HEK293 (cell line): ENCODE results near the gene BRSK1.

ENCODE experiments used
- CTCF ChIA-PET: fragments of 350-600 bp; formaldehyde crosslinking; extraction: SDS; loops from one replicate; lab custom pipeline; 2021; ENCODE audit warnings: antibody characterized with exemption; lab: Yijun Ruan, JAX
- POLR2A ChIA-PET: fragments of 300-600 bp; formaldehyde crosslinking; extraction: SDS; loops from one replicate; lab custom pipeline; 2020; ENCODE audit warnings: antibody characterized with exemption, inconsistent platforms; lab: Yijun Ruan, JAX
- H3K27ac ChIP-seq: fragments of 200-500 bp; sonication (Bioruptor generic); 2 replicates; pipeline ENCODE4 v1.5.1; 2014; ENCODE audit warnings: low read depth, low read length, control low read depth, inconsistent platforms; ENCODE audit errors: extremely low read depth
- H3K36me3 ChIP-seq, 2 experiments: fragments of 200-500 bp in 1 of 2; sonication (Bioruptor generic) in 1 of 2; 1 replicate in 1 of 2; 2 replicates in 1 of 2; pipeline ENCODE4 v1.5.1; 2014 to 2017; ENCODE audit warnings: inconsistent platforms in 2 of 2, low read length in 2 of 2; ENCODE audit not compliant: control insufficient read depth in 2 of 2, insufficient read depth in 1 of 2
- H3K4me1 ChIP-seq: fragments of 200-500 bp; sonication (Bioruptor generic); 2 replicates; pipeline ENCODE4 v1.5.1; 2014; ENCODE audit warnings: mild to moderate bottlenecking, low read length, inconsistent platforms; ENCODE audit not compliant: control insufficient read depth, insufficient read depth
- H3K4me3 ChIP-seq: 2 replicates; pipeline ENCODE4 v1.5.1; 2011; ENCODE audit warnings: low read depth, mild to moderate bottlenecking, control low read depth, low read length, moderate library complexity
- H3K9me3 ChIP-seq: fragments of 200-500 bp; sonication (Bioruptor generic); 2 replicates; pipeline ENCODE4 v1.5.1; 2014; ENCODE audit warnings: low read depth, low read length, inconsistent platforms; ENCODE audit not compliant: control insufficient read depth, insufficient read depth
- BCL11A ChIP-seq: fragments of 450-650 bp; formaldehyde crosslinking; IDR thresholded peaks from 2 replicates; pipeline ENCODE4 v1.5.1; 2016; ENCODE audit warnings: low read depth, missing biosample characterization, missing genetic modification characterization
- SCRT2 ChIP-seq: fragments of 450-650 bp; formaldehyde crosslinking; IDR thresholded peaks from 2 replicates; pipeline ENCODE4 v1.5.1; 2016; ENCODE audit warnings: missing biosample characterization, missing genetic modification characterization
- ZBTB48 ChIP-seq: fragments of 450-650 bp; formaldehyde crosslinking; IDR thresholded peaks from 2 replicates; pipeline ENCODE4 v1.5.1; 2016; ENCODE audit warnings: missing biosample characterization, missing genetic modification characterization
- ZNF169 ChIP-seq: fragments of 450-650 bp; formaldehyde crosslinking; IDR thresholded peaks from 2 replicates; pipeline ENCODE4 v1.5.1; 2016; ENCODE audit warnings: missing biosample characterization, missing genetic modification characterization
- ZNF311 ChIP-seq: fragments of 450-650 bp; formaldehyde crosslinking; IDR thresholded peaks from 2 replicates; pipeline ENCODE4 v1.5.1; 2017; ENCODE audit warnings: missing biosample characterization, missing genetic modification characterization, borderline replicate concordance
- ZNF354C ChIP-seq: fragments of 450-650 bp; formaldehyde crosslinking; IDR thresholded peaks from 2 replicates; pipeline ENCODE4 v1.5.1; 2016; ENCODE audit warnings: missing biosample characterization, missing genetic modification characterization, low read depth, borderline replicate concordance
- ZNF521 ChIP-seq: fragments of 450-650 bp; formaldehyde crosslinking; IDR thresholded peaks from 2 replicates; pipeline ENCODE4 v1.5.1; 2017; ENCODE audit warnings: missing biosample characterization, mild to moderate bottlenecking, missing genetic modification characterization
- ZNF548 ChIP-seq: fragments of 450-650 bp; formaldehyde crosslinking; IDR thresholded peaks from 2 replicates; pipeline ENCODE4 v1.5.1; 2016; ENCODE audit warnings: missing biosample characterization, missing genetic modification characterization
- ZNF623 ChIP-seq: fragments of 450-650 bp; formaldehyde crosslinking; IDR thresholded peaks from 2 replicates; pipeline ENCODE4 v1.5.1; 2016; ENCODE audit warnings: missing biosample characterization, missing genetic modification characterization
- ZNF626 ChIP-seq: fragments of 450-650 bp; sonication (Bioruptor Pico); formaldehyde crosslinking; IDR thresholded peaks from 2 replicates; pipeline ENCODE4 v1.5.1; 2018; ENCODE audit warnings: missing biosample characterization, missing genetic modification characterization, inconsistent platforms
- ZNF785 ChIP-seq: fragments of 450-650 bp; formaldehyde crosslinking; IDR thresholded peaks from 2 replicates; pipeline ENCODE4 v1.5.1; 2016; ENCODE audit warnings: missing biosample characterization, missing genetic modification characterization
- ZNF837 ChIP-seq: fragments of 450-650 bp; formaldehyde crosslinking; IDR thresholded peaks from 2 replicates; pipeline ENCODE4 v1.5.1; 2016; ENCODE audit warnings: missing biosample characterization, missing genetic modification characterization
- TF ChIP-seq, protein P1 (sequence below): fragments of 450-650 bp; formaldehyde crosslinking; IDR thresholded peaks from 2 replicates; pipeline ENCODE4 v1.5.1; 2016; ENCODE audit warnings: missing biosample characterization, missing genetic modification characterization
- TF ChIP-seq, protein P2 (sequence below): IDR thresholded peaks from 2 replicates; pipeline ENCODE4 v1.6.1; 2011; ENCODE audit warnings: mild to moderate bottlenecking, low read depth, low read length, borderline replicate concordance
- TF ChIP-seq, protein P3 (sequence below): fragments of 450-650 bp; formaldehyde crosslinking; IDR thresholded peaks from 2 replicates; pipeline ENCODE4 v1.5.1; 2016; ENCODE audit warnings: missing biosample characterization, missing genetic modification characterization
- TF ChIP-seq, protein P4 (sequence below): fragments of 450-650 bp; formaldehyde crosslinking; IDR thresholded peaks from 2 replicates; pipeline ENCODE4 v1.5.1; 2016; ENCODE audit warnings: missing biosample characterization, missing genetic modification characterization

The BRSK1 gene

DNA sequence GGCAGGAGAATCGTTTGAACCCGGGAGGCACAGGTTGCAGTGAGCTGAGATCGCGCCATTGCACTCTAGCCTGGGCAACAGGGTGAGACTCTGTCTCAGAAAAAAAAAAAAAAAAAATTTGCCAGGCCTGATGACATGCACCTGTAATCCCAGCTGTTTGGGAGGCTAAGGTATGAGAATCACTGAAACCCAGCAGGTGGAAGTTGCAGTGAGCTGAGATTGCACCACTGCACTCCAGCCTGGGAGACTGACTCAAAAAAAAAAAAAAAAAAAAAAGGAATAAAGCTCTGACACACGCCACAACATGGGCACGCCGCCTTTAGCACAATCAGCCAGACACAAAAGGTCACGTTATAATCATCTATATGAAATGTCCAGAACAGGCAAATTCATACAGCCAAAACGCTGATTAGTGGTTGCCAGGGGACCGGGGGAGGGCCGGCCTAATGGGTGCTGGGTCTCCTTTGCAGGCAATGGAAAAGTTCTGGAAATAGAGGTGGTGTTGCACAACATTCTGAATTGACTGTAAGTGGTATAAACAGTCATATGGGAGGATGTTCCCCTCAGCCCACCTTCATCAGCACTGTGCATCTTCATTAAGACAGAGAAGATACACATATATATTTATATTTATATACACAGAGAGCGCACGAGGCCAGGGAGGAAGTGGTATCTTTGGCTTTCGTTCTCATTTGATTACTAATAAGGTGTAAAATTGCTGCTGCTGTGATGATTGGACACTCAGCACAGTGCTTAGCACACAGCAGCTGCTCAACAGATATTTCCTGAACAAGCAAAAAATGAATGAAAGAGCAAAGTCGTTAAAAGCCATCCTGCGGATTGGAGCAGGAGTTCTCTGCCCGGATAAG is 7.7 kb upstream of the BRSK1 start:
- peaks cover 4 to 53% of the 10 kb centered on the region in 2 experiments; a peak in 2 of 3 replicates for H3K36me3 ChIP-seq
- ChIA-PET POLR2A (interaction anchor here (0.7 to 3.2 kb wide), 4 partner anchors 17 to 274 kb away, joined by 3 to 16 read pairs (median 4); partner anchors contain the start of genes PPP6R1 and UBE2S), CTCF (interaction anchor here (0.6 kb wide), 3 partner anchors 25 to 653 kb away, joined by 3 to 7 read pairs (median 3); no protein-coding TSS in a partner anchor)
- no peak overlapping the region for H3K4me3 ChIP-seq
- no peak for TF ChIP-seq ZNF521 (tag by site-specific recombination)
- H3K4me1 ChIP-seq: peaks cover 12% of the 10 kb centered on the region
- no peak overlapping the region for H3K27ac ChIP-seq
- H3K9me3 ChIP-seq: no peaks in the 10 kb centered on the region

DNA sequence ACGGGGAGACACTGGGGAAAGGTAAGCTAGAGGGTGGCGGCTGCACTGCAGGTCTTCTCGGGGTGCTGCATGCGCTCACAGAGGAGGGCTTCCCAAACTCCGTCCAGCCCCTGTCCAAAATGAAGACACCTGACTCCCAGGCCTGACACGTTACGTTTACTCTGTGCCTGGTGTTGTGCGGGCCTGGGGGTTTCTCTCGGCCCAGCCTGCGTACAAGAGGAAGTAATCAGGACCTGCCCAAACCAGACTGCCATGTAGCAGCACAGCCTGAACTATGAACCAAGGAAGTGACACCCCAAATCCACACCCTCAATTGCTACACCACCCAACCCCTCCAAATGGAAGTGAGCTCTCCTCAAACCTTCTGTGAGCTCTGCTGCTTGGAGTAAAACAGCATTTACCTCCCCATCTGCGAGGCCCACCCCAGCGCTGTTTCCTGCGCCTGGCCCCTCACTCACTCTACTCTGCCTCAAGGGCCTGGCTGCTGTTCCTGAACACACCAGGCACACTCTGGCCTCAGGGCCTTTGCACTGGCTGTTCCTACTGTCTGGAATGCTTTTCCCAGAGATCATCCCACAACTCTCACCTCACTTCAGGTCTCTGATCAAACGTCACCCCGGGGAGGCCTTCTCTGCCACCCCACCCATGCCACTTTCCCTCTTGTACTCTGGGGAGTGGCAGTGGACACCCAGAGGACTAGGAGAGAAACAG is 6.9 kb upstream of the BRSK1 start:
- H3K4me1 ChIP-seq: peaks cover 12% of the 10 kb centered on the region
- H3K9me3 ChIP-seq: no peaks in the 10 kb centered on the region
- POLR2A ChIA-PET: interaction anchor here (1.0 to 3.2 kb wide), 2 partner anchors 17 to 131 kb away, joined by 3 to 16 read pairs; partner anchors contain the start of genes PPP6R1 and UBE2S
- TF ChIP-seq, protein P1, sequence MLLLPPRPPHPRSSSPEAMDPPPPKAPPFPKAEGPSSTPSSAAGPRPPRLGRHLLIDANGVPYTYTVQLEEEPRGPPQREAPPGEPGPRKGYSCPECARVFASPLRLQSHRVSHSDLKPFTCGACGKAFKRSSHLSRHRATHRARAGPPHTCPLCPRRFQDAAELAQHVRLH (tag by site-specific recombination): no peak
- peak; percentile 95 for TF ChIP-seq ZNF623 (tag by site-specific recombination)
- peaks cover 4 to 49% of the 10 kb centered on the region in 2 experiments; a peak in 2 of 3 replicates for H3K36me3 ChIP-seq
- CTCF ChIA-PET: interaction anchor here (0.7 to 1.1 kb wide), 2 partner anchors 14 to 31 kb away, joined by 3 read pairs; no protein-coding TSS in a partner anchor
- no peak overlapping the region for H3K27ac ChIP-seq
- no peak overlapping the region for H3K4me3 ChIP-seq

DNA sequence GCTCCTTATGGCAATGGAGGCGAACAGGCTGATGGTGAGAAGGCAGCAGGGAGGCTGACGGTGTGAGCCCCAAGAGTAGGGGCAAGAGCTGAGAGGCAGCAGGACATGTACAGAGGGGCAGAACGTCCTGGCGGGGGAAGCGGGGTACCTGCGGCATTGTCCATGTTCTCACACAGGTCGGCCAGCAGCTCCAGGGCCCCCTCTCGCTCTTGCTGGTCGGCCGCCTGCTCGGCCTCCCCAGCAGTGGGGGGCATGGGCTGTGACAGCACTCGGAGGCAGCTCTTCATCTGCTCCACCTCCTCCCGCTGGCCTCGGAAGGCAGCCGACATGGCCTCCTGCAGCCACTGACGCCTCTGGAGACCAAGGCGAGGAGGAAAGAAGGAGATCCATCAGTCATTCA is 6.3 kb upstream of the BRSK1 start:
- H3K4me3 ChIP-seq: no peak overlapping the region
- H3K27ac ChIP-seq: no peak overlapping the region
- H3K4me1 ChIP-seq: peaks cover 12% of the 10 kb centered on the region
- H3K36me3 ChIP-seq: peaks cover 4 to 44% of the 10 kb centered on the region in 2 experiments; a peak in 2 of 3 replicates
- ChIA-PET POLR2A (interaction anchor here (1.0 to 3.2 kb wide), 2 partner anchors 18 to 130 kb away, joined by 3 to 16 read pairs; partner anchors contain the start of genes PPP6R1 and UBE2S), CTCF (interaction anchor here (0.6 to 1.5 kb wide), 3 partner anchors 8 to 24 kb away, joined by 3 to 5 read pairs (median 3); no protein-coding TSS in a partner anchor)
- H3K9me3 ChIP-seq: no peaks in the 10 kb centered on the region
- TF ChIP-seq, protein P2, sequence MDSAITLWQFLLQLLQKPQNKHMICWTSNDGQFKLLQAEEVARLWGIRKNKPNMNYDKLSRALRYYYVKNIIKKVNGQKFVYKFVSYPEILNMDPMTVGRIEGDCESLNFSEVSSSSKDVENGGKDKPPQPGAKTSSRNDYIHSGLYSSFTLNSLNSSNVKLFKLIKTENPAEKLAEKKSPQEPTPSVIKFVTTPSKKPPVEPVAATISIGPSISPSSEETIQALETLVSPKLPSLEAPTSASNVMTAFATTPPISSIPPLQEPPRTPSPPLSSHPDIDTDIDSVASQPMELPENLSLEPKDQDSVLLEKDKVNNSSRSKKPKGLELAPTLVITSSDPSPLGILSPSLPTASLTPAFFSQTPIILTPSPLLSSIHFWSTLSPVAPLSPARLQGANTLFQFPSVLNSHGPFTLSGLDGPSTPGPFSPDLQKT: no peak
- no peak for TF ChIP-seq ZBTB48 (tag by site-specific recombination)
- TF ChIP-seq ZNF785: no peak
- TF ChIP-seq, protein P3, sequence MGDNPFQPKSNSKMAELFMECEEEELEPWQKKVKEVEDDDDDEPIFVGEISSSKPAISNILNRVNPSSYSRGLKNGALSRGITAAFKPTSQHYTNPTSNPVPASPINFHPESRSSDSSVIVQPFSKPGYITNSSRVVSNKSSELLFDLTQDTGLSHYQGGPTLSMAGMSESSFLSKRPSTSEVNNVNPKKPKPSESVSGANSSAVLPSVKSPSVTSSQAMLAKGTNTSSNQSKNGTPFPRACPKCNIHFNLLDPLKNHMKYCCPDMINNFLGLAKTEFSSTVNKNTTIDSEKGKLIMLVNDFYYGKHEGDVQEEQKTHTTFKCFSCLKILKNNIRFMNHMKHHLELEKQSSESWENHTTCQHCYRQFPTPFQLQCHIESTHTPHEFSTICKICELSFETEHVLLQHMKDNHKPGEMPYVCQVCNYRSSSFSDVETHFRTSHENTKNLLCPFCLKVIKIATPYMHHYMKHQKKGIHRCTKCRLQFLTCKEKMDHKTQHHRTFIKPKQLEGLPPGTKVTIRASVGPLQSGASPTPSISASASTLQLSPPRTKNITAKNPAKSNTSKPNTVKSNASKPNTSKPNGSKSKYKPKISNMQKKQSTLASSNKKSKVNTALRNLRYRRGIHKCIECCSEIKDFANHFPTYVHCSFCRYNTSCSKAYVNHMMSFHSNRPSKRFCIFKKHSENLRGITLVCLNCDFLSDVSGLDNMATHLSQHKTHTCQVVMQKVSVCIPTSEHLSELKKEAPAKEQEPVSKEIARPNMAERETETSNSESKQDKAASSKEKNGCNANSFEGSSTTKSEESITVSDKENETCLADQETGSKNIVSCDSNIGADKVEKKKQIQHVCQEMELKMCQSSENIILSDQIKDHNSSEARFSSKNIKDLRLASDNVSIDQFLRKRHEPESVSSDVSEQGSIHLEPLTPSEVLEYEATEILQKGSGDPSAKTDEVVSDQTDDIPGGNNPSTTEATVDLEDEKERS (tag by site-specific recombination): no peak
- TF ChIP-seq ZNF169 (tag by site-specific recombination): no peak
- no peak for TF ChIP-seq BCL11A
- no peak for TF ChIP-seq ZNF354C (tag by site-specific recombination)
- no peak for TF ChIP-seq SCRT2 (tag by site-specific recombination)
- TF ChIP-seq ZNF311: no peak
- TF ChIP-seq ZNF837 (tag by site-specific recombination): no peak
- TF ChIP-seq, protein P4, sequence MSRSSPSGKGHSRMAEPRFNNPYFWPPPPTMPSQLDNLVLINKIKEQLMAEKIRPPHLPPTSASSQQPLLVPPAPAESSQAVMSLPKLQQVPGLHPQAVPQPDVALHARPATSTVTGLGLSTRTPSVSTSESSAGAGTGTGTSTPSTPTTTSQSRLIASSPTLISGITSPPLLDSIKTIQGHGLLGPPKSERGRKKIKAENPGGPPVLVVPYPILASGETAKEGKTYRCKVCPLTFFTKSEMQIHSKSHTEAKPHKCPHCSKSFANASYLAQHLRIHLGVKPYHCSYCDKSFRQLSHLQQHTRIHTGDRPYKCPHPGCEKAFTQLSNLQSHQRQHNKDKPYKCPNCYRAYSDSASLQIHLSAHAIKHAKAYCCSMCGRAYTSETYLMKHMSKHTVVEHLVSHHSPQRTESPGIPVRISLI (tag by site-specific recombination): no peak
- TF ChIP-seq ZNF626 (tag by site-specific recombination): no peak
- TF ChIP-seq ZNF548 (tag by site-specific recombination): no peak
